Spleen (tissue), 7 donors: Measurements from ENCODE around the gene AGPAT4.

Source experiments
- POLR2A ChIP-seq, 3 donors: fragments of 450-650 bp; IDR thresholded peaks; one replicate each; pipeline ENCODE4 v1.5.1; 2017; ENCODE audit warnings: antibody characterized with exemption in 3 of 3, mild to moderate bottlenecking in 1 of 3
- POLR2AphosphoS5 ChIP-seq, 3 donors: sonication (generic); formaldehyde crosslinking; IDR thresholded peaks; one replicate each; pipeline ENCODE4 v1.5.1; 2017; ENCODE audit warnings: antibody characterized with exemption in 3 of 3
- TF ChIP-seq, protein P1 (sequence below), 11 experiments: fragments of 200-600 bp in 7 of 11; fragments of 450-650 bp in 4 of 11; sonication (generic) in 4 of 11; IDR thresholded peaks in 8 of 11; conservative IDR thresholded peaks in 3 of 11; 1 replicate in 7 of 11; 2 replicates in 4 of 11; pipeline versions ENCODE4 v1.4.0 to v1.8.0; 2016 to 2021; ENCODE audit warnings: antibody characterized with exemption in 11 of 11, inconsistent platforms in 4 of 11, mild to moderate bottlenecking in 1 of 11
- donor health status: DM: no; HTN: no; CAD: no; lungs with moderate emphysema.
- donor health status: DM: no; HTN: no; CAD: no.
- donor health status: DM: no; HTN: no; CAD: no.

DNA sequence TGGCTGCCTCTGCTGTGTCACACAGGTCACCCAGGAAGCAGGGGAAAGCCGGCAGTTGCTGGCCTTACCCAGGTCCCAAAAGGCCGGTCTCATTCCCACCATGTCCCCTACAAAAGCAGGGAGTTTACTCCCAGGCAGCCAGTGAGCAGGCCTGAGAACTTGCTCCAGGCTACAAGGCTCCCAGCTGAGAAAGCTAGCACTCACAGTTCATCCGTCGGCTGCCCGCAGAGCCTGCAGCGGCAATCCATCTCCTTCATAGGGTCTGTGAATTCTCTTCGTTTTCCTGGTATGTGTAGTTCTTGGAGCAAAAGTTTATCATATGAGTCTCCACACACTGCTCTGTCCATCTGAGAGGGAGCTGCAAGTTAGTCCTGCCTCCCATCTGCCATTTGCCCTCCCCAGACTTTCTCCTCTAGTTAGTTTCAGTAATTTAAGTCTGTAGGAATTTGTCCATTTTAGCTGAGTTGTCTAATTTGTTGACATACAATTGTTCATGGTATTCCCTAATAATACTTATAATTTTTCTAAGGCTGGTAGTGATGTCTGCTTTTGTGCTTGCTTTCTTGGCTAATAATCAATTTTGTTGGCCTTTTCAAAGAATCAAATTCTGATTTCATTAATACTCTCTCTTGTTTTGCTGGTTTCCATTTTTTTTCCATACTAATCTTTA lies 146.7 kb downstream of the AGPAT4 start:
- TF ChIP-seq POLR2A (IDR thresholded peaks at IDR 0.05) (no peak), POLR2AphosphoS5 (IDR thresholded peaks at IDR 0.05) (no peak)
- TF ChIP-seq, protein P1, sequence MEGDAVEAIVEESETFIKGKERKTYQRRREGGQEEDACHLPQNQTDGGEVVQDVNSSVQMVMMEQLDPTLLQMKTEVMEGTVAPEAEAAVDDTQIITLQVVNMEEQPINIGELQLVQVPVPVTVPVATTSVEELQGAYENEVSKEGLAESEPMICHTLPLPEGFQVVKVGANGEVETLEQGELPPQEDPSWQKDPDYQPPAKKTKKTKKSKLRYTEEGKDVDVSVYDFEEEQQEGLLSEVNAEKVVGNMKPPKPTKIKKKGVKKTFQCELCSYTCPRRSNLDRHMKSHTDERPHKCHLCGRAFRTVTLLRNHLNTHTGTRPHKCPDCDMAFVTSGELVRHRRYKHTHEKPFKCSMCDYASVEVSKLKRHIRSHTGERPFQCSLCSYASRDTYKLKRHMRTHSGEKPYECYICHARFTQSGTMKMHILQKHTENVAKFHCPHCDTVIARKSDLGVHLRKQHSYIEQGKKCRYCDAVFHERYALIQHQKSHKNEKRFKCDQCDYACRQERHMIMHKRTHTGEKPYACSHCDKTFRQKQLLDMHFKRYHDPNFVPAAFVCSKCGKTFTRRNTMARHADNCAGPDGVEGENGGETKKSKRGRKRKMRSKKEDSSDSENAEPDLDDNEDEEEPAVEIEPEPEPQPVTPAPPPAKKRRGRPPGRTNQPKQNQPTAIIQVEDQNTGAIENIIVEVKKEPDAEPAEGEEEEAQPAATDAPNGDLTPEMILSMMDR (IDR thresholded peaks at IDR 0.05 in 8 of 11, conservative IDR thresholded peaks at IDR 0.05 in 3 of 11): no peak
